Measurements from ENCODE around the gene ATP10A. TPM values are rescaled to one million over a fixed set of nuclear protein-coding genes. Genes with fewer than 3 reads are reported as not detected.

ATP10A gene, protein sequence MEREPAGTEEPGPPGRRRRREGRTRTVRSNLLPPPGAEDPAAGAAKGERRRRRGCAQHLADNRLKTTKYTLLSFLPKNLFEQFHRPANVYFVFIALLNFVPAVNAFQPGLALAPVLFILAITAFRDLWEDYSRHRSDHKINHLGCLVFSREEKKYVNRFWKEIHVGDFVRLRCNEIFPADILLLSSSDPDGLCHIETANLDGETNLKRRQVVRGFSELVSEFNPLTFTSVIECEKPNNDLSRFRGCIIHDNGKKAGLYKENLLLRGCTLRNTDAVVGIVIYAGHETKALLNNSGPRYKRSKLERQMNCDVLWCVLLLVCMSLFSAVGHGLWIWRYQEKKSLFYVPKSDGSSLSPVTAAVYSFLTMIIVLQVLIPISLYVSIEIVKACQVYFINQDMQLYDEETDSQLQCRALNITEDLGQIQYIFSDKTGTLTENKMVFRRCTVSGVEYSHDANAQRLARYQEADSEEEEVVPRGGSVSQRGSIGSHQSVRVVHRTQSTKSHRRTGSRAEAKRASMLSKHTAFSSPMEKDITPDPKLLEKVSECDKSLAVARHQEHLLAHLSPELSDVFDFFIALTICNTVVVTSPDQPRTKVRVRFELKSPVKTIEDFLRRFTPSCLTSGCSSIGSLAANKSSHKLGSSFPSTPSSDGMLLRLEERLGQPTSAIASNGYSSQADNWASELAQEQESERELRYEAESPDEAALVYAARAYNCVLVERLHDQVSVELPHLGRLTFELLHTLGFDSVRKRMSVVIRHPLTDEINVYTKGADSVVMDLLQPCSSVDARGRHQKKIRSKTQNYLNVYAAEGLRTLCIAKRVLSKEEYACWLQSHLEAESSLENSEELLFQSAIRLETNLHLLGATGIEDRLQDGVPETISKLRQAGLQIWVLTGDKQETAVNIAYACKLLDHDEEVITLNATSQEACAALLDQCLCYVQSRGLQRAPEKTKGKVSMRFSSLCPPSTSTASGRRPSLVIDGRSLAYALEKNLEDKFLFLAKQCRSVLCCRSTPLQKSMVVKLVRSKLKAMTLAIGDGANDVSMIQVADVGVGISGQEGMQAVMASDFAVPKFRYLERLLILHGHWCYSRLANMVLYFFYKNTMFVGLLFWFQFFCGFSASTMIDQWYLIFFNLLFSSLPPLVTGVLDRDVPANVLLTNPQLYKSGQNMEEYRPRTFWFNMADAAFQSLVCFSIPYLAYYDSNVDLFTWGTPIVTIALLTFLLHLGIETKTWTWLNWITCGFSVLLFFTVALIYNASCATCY (N-terminal part only)
- total RNA-seq = 51.9 and 60.2 TPM in 2 replicates

DNA sequence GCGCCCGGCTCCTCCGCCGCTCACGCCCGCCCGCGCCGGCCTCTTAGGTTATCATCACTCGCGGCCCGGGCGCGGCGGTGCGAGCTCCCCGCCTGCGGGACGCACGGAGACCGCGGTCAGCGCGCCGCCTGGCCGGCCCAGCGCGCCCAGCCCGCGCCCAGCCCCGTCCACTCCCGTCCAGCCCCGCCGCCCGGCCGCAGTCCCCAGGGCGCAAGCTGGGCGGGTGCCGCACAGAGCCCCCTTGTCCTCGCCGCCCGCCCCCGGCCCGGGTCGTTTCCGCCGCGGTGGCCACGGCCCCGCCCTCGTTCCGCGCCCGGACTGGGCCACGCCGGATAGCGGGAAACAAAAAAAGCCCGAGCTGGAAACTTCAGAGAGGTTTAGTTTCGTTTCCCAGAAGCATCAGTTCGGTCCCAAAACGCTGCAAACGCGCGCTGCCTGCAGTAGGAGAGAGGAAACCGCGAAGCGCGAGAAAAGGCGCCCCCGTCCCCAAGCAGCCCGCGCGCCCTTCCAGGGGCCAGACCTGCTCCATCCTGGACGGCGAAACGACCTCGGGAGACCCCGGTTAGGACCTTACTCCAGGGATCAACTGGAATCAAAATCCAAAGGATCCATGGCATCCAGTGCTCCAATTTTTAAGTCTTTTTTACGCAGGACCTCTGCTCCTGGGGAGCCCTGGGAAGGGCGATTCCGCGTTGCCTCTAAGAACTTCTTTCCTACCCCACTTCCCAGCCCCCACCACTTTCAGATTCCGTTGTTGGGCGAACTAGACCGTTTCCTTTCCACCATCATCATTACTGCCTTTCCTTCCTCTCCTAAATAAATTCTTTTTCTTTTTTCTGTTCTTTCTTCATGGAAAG, at the start of gene ATP10A:
ATP10A (minus strand) TSS at position 217 of the 857 bp plus-strand sequence. CDS start 231 bp downstream, outside the sequence.
- intact Hi-C loops (cut with micrococcal nuclease) = loop anchor here (1.0 to 10.0 kb wide), 4 partner anchors 69 to 425 kb away; partner anchors contain the start of gene UBE3A

DNA sequence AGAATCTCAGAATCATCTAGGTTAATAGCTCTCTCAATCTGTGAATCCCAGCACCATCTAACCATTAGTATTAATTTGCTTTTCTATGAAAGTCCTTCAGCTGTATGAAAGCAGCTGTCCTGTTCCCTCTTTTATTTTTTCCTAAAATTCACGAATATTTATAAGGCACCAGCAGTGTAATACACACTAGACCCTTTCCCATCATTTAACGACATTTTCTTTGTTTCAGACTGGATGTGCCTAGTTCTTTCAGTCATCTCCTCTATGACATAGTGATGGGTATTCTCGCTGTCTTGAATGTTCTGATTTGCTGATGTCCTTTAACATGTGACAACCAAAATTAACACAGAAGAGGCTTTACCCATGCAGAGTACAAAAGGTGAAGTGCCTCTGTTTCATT, 48.9 kb upstream of the ATP10A start:
- intact Hi-C loops (cut with micrococcal nuclease) = no loop called here

DNA sequence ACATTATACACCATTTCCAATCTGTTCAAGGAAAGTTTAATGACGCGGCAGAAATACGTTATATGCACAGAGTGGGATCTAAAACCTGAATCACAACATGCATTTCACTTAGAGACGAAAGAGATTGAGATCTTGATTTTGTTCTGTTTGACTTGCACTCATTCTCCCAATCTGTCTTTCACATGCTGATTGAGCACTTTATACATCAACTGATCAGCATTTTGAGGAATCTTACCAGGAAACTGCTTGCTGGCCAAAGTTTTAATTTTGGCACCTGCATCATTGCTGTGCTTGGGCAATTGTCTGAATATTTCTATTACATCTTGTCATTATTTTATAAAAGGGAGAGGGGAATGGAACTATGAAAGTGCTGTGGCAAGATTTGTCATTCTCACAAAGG, 47.7 kb upstream of the ATP10A start:
- intact Hi-C loops (cut with micrococcal nuclease) = no loop called here

DNA sequence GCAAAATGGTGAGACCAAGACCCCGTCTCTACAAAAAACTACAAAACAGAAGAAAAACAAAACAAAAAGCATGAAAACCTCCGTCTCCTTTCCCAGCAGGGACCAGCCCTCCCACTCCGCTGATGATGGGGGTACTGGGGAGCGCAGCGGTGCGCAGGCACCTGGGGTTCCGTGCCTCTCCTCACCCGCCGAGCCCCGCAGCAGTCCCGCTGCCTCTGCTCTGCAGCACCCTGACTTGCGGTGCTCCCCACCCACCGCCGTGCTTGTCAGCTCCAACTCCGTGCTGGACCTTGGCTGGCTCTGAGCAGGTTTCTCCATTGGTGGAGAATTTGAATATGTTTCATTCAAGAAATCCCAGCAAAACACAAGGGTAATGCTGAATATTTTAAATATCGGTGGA, 46.7 kb upstream of the ATP10A start:
- intact Hi-C loops (cut with micrococcal nuclease) = no loop called here

DNA sequence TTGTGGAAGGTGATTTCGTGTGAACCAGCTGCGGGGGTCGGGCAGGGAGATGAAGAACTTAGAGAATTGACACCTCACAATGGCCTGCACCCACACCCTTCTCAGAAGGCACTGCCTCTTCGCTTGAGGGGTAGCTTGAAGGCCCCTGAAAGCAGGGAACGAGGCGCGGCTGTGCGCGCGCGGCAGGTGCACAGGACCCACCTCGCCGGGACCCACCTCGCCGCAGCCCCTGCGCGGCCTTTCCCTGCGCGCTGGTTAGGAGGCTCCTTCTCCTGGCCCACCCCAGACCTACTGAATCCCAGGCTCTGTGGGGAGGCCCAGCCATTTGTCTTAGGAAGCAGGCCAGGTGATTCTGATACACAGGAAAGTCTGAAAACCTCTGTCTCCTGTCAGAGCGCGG, 46.2 kb upstream of the ATP10A start:
- intact Hi-C loops (cut with micrococcal nuclease) = no loop called here

DNA sequence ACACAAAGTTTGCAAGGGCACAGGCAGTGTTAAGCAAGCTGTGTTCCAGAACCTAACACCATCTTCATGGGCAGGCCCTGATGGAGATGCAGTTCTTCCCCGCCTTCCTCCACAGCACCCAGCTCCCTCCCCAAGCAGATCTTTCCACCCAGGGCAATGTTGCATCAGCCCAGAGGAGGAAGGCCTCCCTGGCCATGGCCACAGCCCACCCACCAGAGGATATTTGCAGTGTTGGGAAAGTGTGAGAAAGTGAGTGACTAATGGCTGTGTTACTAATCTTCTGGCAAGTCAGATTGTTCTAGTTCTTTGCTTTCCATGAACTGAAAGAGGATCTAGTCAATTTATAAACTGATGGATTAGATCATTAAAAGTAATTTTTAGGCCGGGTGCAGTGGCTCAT, 42.0 kb upstream of the ATP10A start:
- intact Hi-C loops (cut with micrococcal nuclease) = no loop called here

DNA sequence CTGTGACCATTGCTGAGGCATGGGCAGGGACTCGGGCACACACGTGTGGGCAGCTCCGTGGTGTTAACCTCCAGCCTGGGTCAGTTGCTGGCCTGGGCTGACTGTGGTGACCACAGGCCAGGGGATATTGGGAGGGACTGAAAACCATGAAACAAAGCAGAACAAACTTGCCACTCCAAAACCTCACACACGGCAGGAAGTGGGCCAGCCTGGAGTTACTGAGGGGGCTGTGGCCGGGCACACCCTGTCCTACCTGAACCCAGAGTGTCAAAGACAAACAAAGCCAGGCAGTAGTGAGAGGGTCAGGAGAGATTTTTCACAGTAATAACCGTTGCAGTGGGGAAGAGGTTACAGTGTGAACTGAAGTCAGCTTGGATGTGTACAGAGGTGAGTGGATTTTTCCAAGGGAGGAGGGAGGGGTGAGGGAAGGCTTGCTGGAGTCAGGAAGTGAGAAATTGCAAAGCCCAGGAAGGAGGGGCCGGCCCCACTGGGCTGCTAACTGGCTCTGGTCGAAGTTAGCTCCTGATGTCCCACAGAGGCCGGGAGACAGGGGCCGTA, 40.0 kb upstream of the ATP10A start:
- intact Hi-C loops (cut with micrococcal nuclease) = no loop called here

DNA sequence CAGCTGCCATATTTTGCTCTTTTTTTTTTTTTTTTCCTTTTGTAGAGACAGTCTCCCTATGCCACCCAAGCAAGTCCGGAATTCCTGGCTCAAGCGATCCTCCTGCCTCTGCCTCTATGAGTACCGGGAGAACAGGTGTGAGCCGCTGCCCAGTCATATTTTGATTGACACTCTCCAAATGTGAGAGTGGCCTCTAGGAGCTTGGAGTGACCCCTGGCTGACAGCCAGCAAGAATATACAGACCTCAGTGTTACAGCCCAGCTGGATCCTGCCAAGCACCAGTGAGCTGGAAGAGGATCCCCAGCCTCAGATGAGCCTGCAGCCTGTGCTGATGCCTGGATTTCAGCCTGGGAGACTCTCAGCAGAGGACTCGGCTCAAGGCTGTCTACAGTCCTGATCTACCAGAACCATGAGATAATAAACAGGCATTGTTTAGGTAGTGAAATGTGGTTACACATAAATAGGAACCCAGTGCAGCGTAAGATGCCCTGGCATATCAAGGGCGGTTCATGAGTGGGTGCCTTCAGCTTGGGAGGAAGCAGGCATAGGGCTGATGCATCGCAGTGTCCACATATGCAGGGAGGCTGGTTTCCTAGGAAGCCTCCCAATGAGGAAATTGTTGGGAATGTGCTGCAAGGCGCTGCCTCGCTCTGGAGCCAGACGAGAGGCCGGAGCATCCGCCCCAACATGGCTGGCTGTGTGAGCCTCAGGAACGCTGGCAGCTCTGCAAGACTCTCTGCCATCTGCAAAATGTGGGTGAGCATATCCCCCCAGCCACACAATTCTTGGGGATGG, 38.9 kb upstream of the ATP10A start:
- intact Hi-C loops (cut with micrococcal nuclease) = no loop called here

DNA sequence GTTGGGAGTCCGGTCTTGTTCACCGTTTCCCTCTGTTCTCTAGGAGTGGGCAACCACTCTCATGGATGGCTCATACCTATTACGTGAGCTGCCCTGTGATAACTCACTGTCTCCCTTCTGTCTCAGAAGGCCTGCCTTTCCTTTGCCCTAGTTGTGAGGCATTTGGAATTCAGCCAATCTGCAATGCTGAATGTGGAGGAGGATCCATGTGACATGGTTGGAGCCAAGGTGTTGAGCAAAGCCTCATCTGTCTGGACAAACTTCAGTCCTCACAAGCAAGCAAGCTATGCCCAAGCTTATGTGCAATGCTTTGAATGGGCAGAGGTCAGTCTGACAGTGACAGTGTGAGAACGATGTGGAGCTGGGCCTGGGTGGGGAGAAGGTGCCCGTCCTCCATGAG, 37.8 kb upstream of the ATP10A start:
- intact Hi-C loops (cut with micrococcal nuclease) = no loop called here

DNA sequence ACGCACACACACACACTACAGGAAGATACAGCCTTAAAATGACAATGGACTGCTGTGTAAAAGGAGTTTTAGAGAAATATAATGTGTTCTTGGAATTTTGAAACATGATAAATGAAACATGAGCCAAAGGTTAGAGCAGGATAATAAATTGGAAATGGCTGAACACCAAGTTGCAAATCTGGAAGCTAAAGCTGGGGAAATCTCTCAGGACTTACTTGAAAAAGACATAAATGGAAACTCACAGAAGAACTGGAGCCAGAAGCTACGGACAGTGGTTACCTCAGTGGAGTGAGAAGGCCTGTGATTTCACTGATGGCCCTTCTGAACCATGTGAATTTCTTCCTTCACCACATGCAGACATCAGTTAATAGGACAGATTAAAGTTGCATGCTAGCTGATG, 37.3 kb upstream of the ATP10A start:
- intact Hi-C loops (cut with micrococcal nuclease) = no loop called here

DNA sequence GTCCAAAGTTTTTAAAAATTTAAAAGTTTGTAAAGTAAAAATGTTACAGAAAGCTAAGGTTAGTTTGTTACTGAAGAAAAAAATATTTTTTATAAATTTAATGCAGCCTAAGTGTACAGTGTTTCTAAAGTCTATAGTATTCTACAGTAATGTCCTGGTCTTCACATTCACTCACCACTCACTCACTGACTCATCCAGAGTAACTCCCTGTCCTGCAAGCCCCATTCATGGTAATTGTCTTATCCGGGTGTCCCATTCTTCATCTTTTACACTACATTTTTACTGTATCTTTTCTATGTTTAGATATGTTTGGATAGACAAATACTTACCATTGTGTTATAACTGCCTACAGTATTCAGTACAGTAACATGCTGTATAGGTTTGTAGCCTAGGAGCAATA, 36.7 kb upstream of the ATP10A start:
- intact Hi-C loops (cut with micrococcal nuclease) = no loop called here

DNA sequence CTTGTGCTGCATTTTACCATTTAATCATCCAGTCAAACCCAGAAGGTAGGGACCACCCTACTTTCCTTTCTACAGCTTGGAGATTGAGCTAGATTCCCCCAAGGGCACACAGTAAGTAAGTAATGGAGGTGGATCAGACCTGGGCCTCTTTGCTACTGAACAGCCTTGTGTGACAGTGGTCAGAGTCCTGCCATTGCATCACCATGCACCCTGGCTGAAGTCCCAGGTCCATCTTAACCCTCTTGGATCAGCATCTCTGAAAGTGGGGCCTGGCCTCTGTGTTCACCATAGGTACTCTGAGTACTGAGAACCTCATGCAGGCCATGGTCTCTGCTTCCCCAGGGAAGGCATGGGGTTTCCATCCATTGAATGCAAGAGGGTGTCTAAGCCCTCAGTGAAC, 34.5 kb upstream of the ATP10A start:
- intact Hi-C loops (cut with micrococcal nuclease) = no loop called here

DNA sequence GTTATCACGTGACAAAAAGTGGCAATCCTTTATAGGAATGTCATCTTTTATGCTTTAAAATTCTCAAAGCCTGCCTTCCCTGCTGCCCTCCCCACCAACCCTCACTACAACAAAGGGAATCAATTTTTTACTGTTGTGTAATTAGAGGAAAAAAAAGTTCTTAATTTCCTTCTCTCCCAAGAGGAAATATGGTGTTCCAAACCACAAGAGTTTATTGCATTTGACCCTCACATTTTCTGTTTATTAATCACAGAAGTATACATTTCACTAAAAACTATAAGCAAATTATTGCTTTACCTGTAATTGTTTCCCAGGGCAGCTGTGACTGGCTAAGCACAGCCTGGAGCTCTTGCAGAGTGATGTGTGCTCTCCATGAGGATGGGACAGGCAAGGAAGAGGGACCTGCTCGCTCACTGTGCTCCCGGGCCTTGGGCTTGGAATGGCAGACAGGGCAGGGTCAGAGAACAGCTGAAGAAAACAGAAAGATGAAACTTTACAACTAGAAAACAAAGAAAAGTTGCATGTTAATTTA, 31.3 kb upstream of the ATP10A start:
- intact Hi-C loops (cut with micrococcal nuclease) = no loop called here

DNA sequence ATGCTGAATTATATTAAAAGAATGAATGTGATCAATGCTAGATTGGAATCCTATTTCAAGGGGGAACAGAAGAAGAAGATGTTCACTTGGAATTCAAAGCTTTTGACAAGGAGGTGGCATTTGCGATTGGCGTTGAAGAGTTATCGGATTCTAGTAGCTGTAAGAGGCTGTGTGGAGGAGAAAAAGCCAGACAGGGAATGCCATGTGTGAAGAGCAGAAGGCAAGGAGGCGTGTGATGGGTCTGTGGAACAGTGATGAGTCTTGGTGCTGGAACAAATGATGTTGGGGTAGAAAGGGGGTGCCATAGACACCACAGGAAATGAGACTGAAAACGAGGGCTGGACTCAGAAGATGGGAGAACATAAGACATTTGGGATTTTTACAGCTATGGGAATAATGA, 30.5 kb upstream of the ATP10A start:
- intact Hi-C loops (cut with micrococcal nuclease) = no loop called here

DNA sequence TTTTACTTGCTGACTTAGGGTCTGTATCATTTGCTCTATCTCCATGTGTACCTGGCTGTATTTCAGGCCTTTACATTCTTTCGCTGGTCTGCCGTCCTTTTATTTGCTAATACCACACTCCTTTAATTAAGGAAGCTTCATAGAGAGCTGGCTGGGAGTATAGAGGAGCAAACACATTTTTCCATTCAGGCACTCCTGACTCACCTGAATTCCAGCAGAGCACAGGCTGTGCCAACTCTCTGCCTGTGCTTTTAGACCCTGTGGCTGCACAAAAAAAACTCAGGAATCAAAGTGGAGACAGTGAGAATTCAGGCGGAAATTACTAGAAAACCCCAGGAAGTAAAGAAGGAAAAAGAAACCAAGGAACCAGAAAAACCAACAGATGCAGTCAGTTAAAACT, 29.0 kb upstream of the ATP10A start:
- intact Hi-C loops (cut with micrococcal nuclease) = no loop called here

DNA sequence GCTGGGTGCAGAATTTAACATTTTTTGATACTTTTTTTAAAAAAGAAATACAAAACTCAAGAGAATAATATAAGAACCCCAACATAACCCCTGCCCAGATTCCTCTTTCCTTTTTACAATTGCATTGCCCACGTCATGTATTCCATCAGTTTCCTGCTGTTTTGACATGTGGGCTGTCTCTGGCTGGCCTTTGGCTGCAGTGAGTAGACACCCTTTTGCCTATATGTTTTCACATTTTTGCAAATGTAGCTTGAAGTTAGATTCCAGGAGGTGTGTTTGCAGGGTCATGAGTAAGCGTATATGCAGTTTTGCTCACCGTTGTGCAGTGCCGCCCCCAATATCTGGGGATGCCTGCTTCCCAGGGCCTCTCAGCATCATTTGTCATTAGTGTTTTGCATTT, 28.0 kb upstream of the ATP10A start:
- intact Hi-C loops (cut with micrococcal nuclease) = no loop called here

DNA sequence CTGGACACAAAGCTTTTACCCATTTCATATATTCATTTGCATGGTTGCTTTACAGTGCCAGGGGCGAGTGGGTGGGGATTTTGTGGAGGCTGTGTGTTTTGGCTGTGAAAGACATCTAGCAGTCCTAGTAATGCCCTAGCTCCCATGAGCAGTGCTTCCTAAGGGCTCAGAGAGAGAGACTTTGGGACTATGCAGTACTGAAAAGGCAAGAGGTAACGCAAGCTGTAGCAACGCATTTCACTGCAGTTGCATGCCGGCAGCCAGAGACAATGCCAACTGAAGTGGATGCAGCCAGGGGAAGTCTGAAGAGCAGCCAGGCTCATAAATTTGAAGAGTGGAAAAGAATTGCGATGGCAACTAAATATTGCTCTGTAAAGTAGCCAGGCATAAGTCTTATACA, 27.4 kb upstream of the ATP10A start:
- intact Hi-C loops (cut with micrococcal nuclease) = no loop called here

DNA sequence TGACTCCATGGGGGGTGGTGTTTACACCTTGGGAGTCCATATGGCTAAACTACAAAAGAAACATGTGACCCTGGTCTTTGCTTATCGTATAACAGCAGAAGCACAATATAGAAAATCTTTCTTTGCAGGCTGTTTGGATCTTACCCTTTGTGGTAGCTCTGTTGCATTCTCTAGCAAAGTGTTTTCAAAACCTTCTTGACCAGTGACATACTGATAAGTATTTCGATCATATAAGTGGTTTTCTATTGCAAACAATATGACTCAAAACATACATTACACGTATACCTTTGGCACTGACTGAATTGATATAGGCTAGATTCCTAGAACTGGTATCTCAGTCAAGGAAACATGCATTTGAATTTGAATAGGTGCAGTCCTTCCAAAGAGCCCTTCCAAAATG, 24.7 kb upstream of the ATP10A start:
- intact Hi-C loops (cut with micrococcal nuclease) = no loop called here

DNA sequence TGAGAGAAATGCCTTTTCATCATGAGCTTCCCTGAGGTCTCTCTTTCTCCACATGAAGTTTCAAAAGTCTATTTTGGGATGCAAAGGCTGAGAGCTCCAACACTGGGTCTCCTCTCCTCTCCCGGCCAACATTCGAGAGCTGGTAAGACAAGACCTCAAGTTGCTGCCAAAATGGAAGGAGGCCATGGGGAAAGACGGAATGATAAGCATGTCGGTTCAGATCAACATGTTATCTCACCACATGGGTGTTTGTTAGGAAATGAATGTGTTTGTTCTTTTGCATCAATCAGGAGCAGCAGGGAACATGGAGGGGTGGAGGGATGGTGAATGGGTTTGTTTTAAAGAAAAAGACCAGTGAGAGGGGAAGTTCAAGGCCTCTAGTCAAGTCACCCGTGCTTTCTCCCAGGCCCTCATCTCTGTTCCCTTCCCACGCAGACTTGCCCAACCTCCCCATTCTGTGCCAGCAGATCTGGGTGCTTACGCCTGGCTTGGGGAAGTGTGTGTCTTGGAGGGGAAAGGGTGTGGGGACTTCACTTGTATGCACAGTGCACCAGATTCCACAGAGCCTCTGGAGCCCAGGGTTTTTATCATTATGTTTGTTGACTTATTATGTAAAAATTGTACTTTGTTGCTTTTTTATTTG, 23.5 kb upstream of the ATP10A start:
- intact Hi-C loops (cut with micrococcal nuclease) = no loop called here

Measured in T-helper 1 cell treated with Interleukin-12 subunit alpha and Interleukin-12 subunit beta and Interleukin-4 antibody, amounts not matched to agents 30 ng/mL and 1 ng/mL, for 36 hours (primary cell).